Large intestine (tissue), 3 donors: Measurements from ENCODE around the gene CDH18. TPM values are rescaled to one million over a fixed set of nuclear protein-coding genes. Genes with fewer than 3 reads are reported as not detected.

ENCODE experiments used
- DNase-seq, 2 donors: peaks; one replicate each; pipeline versions ENCODE4 v3.0.0 to v3.0.0-alpha.2; 2013
- H3K27ac ChIP-seq: one replicate; pipeline ENCODE4 v1.5.1; 2013; ENCODE audit warnings: low read length
- H3K27me3 ChIP-seq: 2 replicates; pipeline ENCODE4 v1.6.1; 2013; ENCODE audit warnings: low read length; ENCODE audit not compliant: control insufficient read depth, insufficient read depth
- H3K36me3 ChIP-seq: 2 replicates; pipeline ENCODE4 v1.6.1; 2013; ENCODE audit warnings: low read length; ENCODE audit not compliant: control insufficient read depth, insufficient read depth
- H3K4me1 ChIP-seq: one replicate; pipeline ENCODE4 v1.6.1; 2013; ENCODE audit warnings: low read length; ENCODE audit not compliant: control insufficient read depth, insufficient read depth
- H3K4me3 ChIP-seq: one replicate; pipeline ENCODE4 v1.5.1; 2013; ENCODE audit warnings: low read length
- H3K9me3 ChIP-seq: one replicate; pipeline ENCODE4 v1.6.1; 2013; ENCODE audit warnings: mild to moderate bottlenecking, low read depth, low read length, moderate library complexity; ENCODE audit not compliant: control insufficient read depth
- WGBS: methylation state at CpG from one replicate; pipeline ENCODE4 v1.1.5; 2013; ENCODE audit warnings: low lambda C conversion rate; ENCODE audit not compliant: insufficient coverage; 5-methylcytosine and 5-hydroxymethylcytosine counted together
- polyA plus RNA-seq: library from polyadenylated mRNA; unstranded; fragments of 120-200 nt; gene quantifications from one replicate; pipeline ENCODE4 v1.2.1, GENCODE V29; 2013

CDH18 gene
- polyA plus RNA-seq, 1 donor, result 1.1 TPM

DNA sequence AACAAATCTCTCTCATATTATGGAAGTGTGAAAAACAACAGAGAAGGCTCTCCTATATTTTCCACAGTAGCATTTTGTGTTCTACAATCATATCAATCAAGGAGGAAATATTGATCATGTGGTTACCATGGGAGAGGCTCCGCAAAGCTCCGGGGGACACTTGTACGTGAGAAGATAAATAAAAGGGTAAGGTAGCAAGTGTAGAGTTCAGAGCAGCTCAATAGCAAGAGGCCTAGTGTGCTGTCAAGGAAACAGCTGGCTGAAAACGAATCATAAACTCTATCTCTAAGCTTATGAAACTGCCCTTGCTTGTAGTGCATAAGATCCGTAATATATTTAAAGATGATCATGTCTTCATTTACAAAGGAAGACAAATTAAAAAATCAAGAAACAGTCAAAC lies 57.5 kb downstream of the CDH18 start:
- no peaks in the 10 kb centered on the region for H3K27me3 ChIP-seq
- no peak for DNase-seq
- H3K27ac ChIP-seq, result no peak overlapping the region
- H3K9me3 ChIP-seq, result no peaks in the 10 kb centered on the region
- no peaks in the 10 kb centered on the region for H3K4me1 ChIP-seq
- H3K4me3 ChIP-seq, result no peak overlapping the region
- 30% methylated on average over 4 of the region's 5 CpGs for WGBS
- H3K36me3 ChIP-seq, result no peaks in the 10 kb centered on the region

DNA sequence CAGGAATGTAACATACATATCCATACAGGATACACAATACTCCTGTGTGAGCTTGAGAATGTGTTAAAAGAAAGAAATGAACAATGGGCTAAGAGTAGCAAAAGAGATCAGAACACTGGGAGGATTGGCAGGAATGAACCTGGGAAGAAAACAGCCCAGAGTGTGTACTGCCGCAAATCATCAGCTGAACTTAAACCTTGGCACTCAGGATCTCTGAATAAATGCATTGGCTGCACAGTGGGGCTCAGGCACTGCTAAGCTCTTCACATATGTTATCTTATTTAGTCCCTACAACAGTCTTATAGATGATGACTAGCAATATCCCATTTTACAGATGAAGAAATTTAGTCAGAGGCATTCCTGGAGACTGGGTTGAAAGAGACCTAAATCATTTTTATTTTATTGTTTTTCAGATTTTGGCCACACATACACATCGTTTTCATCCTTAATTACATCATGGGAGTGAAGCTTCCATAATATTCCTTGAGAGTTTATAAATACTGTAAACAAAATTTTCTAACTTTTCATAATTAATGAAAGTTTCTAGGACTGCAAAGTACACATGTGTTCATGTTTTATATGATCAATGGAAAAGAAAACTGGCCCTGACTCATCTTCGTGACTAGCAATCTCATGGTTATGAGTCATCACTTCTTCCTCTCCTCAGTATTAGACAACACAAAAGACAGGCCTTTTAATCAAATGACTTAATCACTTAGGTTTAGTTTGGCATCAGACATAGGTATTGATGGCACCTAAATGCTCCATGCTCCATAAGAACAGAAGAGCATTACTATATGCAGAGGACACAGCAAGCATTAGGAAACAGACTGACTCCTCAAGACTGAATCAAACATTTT lies 59.2 kb downstream of the CDH18 start:
- no peaks in the 10 kb centered on the region for H3K9me3 ChIP-seq
- 83% methylated on average over 1 of the region's 3 CpGs for WGBS
- no peak overlapping the region for H3K27ac ChIP-seq
- no peak for DNase-seq
- H3K27me3 ChIP-seq, result no peaks in the 10 kb centered on the region
- no peaks in the 10 kb centered on the region for H3K36me3 ChIP-seq
- no peak overlapping the region for H3K4me3 ChIP-seq
- H3K4me1 ChIP-seq, result no peaks in the 10 kb centered on the region

DNA sequence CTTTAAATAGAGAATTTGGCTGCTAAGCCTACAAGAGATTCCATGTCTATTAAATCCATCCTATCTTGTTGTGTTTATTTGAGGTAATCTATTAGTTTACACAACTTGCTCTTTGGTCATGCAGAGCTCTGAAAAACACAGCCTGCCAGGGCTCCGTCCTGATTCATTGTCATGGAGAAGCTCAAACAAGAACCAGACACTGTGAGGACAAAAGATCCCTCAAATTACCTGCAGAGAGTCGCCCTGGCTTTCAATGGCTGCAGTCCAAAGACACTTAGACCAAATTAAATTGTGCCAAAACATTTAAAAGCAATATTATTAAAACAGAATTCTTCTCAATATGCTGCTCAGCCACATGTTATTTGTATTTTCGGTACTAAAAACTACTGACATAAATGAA lies 60.1 kb downstream of the CDH18 start:
- Histone ChIP-seq H3K27me3 (no peaks in the 10 kb centered on the region), H3K9me3 (no peaks in the 10 kb centered on the region), H3K4me1 (no peaks in the 10 kb centered on the region), H3K36me3 (no peaks in the 10 kb centered on the region), H3K27ac (no peak overlapping the region), H3K4me3 (no peak overlapping the region)
- DNase-seq, result no peak
- 57% methylated on average over 1 of the region's 3 CpGs for WGBS

DNA sequence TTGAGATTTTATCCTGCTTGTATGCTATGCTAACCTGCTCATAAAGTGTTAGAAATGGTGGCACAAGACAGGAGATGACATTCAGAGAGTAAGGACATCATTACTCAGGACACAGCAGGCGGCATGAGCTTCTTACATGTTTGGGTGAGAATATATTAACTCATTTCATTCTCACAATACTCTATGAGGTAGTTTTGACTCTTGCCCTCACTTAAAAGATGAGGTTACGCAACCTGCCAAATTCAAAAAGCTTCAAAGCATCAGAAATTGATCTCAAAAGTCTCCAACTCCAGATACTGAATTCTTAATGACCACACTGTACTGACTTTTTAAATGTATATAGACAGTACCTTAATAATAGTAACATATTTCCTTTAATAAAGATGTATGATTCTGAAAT lies 60.8 kb downstream of the CDH18 start:
- Histone ChIP-seq H3K36me3 (no peaks in the 10 kb centered on the region), H3K4me3 (no peak overlapping the region), H3K4me1 (no peaks in the 10 kb centered on the region), H3K27ac (no peak overlapping the region), H3K9me3 (no peaks in the 10 kb centered on the region), H3K27me3 (no peaks in the 10 kb centered on the region)
- whole genome bisulfite sequencing, result no CpG with 5 or more reads among the region's 2 CpGs
- DNase-seq, result no peak

DNA sequence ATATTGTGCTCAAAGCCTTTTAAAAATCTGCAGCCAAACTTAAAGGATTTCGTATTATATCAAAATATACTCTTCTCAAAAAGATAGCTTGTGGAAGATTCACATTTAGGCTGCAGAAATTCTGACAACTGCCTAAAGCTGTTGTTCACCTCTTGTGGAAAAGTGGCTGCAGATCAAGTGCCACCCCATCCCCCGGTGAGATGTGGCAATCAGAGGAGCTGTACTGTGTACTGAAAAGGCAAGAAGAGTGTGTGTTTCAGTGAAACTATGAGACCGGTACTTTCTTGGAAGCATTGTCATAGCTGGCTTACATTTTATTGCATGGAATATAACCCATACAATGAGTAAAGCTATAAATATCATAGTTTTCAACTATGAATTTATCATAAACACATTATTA lies 64.3 kb downstream of the CDH18 start:
- no peaks in the 10 kb centered on the region for H3K9me3 ChIP-seq
- no peak overlapping the region for H3K4me3 ChIP-seq
- H3K27me3 ChIP-seq, result no peaks in the 10 kb centered on the region
- DNase-seq, result no peak
- no peak overlapping the region for H3K27ac ChIP-seq
- no peaks in the 10 kb centered on the region for H3K4me1 ChIP-seq
- WGBS, result 100% methylated on average over 1 of the region's 3 CpGs
- H3K36me3 ChIP-seq, result no peaks in the 10 kb centered on the region

DNA sequence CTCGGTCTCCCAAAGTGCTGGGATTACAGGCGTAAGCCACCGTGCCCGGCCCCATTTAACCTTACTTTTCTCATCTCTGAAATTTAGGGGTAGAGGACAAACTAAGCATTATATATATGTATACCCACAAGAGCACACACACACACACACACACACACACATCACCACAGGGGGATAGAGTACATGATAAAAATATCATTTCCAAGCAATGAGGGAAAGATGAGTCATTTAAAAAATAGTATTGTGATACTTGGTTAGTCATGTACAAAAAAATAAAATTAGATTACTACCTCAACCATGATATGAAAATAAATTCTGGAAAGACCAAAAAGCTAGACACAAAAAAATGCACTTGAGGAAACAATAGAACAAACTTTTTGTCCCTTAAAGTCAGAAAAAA lies 67.2 kb downstream of the CDH18 start:
- H3K36me3 ChIP-seq, result no peaks in the 10 kb centered on the region
- DNase-seq, result no peak
- H3K4me3 ChIP-seq, result no peak overlapping the region
- H3K9me3 ChIP-seq, result no peaks in the 10 kb centered on the region
- H3K4me1 ChIP-seq, result no peaks in the 10 kb centered on the region
- WGBS, result no CpG with 5 or more reads among the region's 4 CpGs
- H3K27ac ChIP-seq, result no peak overlapping the region
- H3K27me3 ChIP-seq, result no peaks in the 10 kb centered on the region

DNA sequence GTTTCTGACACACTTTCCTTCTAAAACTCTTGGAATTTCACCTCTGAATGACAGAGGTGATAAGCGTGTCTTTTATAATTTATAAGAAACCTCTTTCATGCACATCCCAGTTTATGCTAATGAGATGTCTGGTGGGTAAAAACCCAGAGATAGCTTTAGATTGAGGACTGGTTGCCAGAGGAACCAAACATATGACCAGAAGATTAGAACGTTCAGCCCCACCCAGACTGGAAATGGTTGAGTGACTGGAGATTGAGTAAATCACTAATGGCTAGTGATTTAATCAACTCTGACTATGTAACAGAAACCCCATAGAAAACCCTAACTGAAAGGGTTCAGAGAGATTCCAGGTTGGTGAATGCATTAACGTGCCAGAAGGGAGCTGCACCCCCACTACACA lies 69.2 kb downstream of the CDH18 start:
- H3K9me3 ChIP-seq, result no peaks in the 10 kb centered on the region
- H3K27ac ChIP-seq, result no peak overlapping the region
- DNase-seq, result no peak
- no peaks in the 10 kb centered on the region for H3K4me1 ChIP-seq
- no peaks in the 10 kb centered on the region for H3K27me3 ChIP-seq
- H3K36me3 ChIP-seq, result no peaks in the 10 kb centered on the region
- no peak overlapping the region for H3K4me3 ChIP-seq
- WGBS, result no CpG with 5 or more reads among the region's 3 CpGs

DNA sequence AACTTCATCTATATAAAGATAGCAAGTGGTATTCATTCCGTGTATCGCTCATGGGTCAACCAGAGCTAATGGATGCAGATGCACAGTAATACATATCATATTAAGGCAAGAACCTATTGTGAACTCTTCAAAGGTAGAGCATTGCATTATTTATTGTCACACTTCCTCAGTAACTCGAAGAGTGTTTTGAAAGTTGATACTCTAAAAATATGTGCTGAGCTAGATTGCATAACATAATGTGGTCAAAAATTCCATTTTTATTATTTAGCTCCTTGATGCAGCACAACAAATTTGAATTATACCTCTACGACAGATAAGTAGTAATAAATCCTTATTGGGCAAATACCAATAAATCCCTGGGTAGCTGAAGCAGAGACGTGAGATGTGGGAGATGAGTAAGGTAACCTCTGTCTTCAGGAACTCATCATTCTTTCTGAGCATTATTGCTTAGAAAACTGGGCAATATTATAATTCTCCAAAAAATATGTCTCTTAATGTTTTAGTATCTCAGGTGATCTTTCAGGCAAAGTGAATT lies 70.3 kb downstream of the CDH18 start:
- Histone ChIP-seq H3K36me3 (no peaks in the 10 kb centered on the region), H3K9me3 (no peaks in the 10 kb centered on the region), H3K27me3 (no peaks in the 10 kb centered on the region), H3K4me1 (no peaks in the 10 kb centered on the region), H3K27ac (no peak overlapping the region), H3K4me3 (no peak overlapping the region)
- no CpG with 5 or more reads among the region's 5 CpGs for WGBS
- no peak for DNase-seq

DNA sequence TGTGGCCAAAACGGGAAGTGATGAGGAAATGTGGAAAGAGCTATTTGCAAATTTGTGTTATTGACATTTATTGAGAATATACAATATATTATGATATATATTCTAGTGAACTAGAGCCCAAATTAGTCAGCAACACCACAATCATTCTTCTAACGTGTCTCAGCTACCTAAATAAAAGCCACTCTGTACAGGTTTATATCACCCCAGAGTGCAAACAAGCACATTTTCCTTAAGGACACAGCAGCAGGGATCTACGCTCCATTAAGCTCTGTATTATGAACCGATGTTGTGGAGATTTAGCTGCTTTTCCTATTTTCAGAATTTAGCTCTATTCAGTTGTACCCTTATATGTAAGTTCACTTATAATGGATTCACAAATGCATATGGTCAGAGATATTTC lies 77.9 kb downstream of the CDH18 start:
- no peaks in the 10 kb centered on the region for H3K4me1 ChIP-seq
- 100% methylated on average over 1 of the region's 4 CpGs for WGBS
- no peaks in the 10 kb centered on the region for H3K27me3 ChIP-seq
- no peaks in the 10 kb centered on the region for H3K36me3 ChIP-seq
- no peak overlapping the region for H3K27ac ChIP-seq
- no peaks in the 10 kb centered on the region for H3K9me3 ChIP-seq
- DNase-seq, result no peak
- no peak overlapping the region for H3K4me3 ChIP-seq

DNA sequence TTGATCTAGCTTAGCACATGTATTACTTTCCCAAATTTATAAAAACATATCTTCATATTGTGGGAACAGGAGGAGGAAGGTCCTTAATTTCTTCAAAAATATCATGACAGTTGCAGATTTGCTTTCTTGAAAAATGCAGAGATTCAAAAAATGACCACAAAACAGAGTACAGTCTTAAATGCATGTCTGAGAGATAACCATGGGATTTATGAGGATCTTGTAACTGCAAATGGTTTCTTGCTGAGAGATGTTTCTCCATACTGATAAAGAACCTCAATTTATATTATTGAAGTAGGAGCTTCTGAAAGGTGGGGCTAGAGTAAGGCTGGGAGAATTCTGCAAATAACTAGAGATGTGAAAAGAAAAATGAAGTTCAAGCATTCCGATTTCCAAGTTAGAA lies 83.2 kb downstream of the CDH18 start:
- Histone ChIP-seq H3K9me3 (no peaks in the 10 kb centered on the region), H3K36me3 (no peaks in the 10 kb centered on the region), H3K4me3 (no peak overlapping the region), H3K4me1 (no peaks in the 10 kb centered on the region), H3K27me3 (no peaks in the 10 kb centered on the region), H3K27ac (no peak overlapping the region)
- 57% methylated on average over 1 of the region's 1 CpG for WGBS
- no peak for DNase-seq

DNA sequence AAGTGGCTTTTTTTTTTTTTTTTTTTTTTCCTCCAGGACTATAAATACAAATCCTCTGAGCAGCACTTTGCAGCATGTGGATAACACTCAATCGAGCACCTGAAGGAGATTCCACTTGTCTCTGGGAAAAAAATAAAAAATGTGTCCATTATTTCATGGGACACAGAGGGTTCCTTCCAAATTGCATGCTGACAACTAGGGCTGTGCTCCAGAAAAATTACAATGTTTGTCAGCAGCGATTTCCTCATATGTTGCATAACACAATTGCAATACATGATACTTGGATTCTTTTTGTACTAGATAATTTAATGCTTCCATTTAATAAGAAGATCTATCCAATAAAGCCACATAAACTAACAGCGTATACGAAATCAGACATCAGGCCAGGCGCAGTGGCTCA lies 84.4 kb downstream of the CDH18 start:
- Histone ChIP-seq H3K4me3 (no peak overlapping the region), H3K4me1 (no peaks in the 10 kb centered on the region), H3K36me3 (no peaks in the 10 kb centered on the region), H3K9me3 (no peaks in the 10 kb centered on the region), H3K27me3 (no peaks in the 10 kb centered on the region), H3K27ac (no peak overlapping the region)
- WGBS, result 100% methylated on average over 1 of the region's 5 CpGs
- DNase-seq, result no peak
